Skeletal muscle cell (primary cell): ENCODE measurements around the gene ZNF503.
A peak's percentile ranks its signal among the peaks of the same experiment; 100 is the strongest.

Experiments
- DNase-seq: peaks from one replicate; pipeline ENCODE4 v3.0.0-alpha.2; 2010; ENCODE audit warnings: low read depth
- H3K4me3 ChIP-seq: 2 replicates; pipeline ENCODE4 v1.5.1; 2011; ENCODE audit warnings: low read depth, mild to moderate bottlenecking, control low read depth, low read length, moderate library complexity

Gene ZNF503, protein sequence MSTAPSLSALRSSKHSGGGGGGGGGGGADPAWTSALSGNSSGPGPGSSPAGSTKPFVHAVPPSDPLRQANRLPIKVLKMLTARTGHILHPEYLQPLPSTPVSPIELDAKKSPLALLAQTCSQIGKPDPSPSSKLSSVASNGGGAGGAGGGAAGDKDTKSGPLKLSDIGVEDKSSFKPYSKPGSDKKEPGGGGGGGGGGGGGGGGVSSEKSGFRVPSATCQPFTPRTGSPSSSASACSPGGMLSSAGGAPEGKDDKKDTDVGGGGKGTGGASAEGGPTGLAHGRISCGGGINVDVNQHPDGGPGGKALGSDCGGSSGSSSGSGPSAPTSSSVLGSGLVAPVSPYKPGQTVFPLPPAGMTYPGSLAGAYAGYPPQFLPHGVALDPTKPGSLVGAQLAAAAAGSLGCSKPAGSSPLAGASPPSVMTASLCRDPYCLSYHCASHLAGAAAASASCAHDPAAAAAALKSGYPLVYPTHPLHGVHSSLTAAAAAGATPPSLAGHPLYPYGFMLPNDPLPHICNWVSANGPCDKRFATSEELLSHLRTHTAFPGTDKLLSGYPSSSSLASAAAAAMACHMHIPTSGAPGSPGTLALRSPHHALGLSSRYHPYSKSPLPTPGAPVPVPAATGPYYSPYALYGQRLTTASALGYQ

GRCh38 chr10:75401569-75402485, at the start of gene ZNF503:
Gene ZNF503 (minus strand): TSS chr10:75401764. CDS start chr10:75401419, 345 bp downstream.
- peak within 1 kb of the TSS; percentile 98 for H3K4me3 ChIP-seq
- DNase-seq = peak; percentile 95

DNA sequence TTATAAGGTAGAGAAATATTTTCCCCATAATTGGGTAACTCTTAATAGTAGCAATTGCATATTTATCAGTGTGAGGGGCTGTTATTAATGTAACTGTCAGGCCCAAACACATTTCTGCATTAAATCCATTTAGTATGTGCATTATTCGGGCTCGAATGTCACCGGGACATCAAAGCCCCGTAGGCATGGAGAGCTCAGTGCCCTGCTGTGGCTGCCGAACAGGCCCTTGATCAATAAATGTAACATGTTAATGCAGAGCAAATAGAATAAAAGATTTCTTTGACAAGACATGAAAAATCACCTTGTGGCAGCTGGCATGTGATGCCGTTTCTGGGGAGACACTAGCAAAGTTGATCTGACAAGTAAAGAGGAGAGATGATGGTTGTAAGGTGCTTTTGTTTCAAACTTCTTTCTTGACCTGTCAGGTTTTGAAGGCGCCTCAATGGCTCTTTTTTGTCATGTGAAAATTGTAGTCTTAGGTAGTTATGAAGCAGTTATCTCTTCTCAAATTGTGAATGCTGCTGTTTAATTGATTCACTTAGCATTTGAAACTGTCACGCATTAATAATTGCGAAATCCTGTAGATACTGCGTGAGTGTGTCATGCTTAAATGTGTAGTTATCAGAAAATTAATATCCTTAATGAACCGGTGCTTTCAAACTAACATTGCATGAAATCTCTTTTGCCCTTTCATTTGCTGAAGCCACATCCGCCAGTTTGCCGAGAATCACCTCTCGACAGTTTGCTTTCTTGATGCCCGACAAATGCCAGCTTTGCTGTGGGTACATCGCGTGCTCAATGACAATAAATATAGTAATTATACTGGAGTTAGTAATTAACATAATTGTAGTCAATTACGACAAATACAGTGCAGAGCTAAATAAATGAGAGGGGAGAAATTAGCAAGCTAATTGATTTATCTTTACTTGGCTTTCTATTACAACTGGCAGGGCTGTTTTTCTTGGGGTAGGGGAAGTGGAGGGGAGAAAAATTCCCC, 49.4 kb upstream of the ZNF503 start:
- DNase-seq = no peak

GRCh38 chr10:75450075-75450445, 48.5 kb upstream of the ZNF503 start:
- H3K4me3 ChIP-seq = no peak overlapping the region
- no peak for DNase-seq

More for the DNA sequence above, 49.4 kb upstream of the ZNF503 start:
- no peak overlapping the region for H3K4me3 ChIP-seq

DNA sequence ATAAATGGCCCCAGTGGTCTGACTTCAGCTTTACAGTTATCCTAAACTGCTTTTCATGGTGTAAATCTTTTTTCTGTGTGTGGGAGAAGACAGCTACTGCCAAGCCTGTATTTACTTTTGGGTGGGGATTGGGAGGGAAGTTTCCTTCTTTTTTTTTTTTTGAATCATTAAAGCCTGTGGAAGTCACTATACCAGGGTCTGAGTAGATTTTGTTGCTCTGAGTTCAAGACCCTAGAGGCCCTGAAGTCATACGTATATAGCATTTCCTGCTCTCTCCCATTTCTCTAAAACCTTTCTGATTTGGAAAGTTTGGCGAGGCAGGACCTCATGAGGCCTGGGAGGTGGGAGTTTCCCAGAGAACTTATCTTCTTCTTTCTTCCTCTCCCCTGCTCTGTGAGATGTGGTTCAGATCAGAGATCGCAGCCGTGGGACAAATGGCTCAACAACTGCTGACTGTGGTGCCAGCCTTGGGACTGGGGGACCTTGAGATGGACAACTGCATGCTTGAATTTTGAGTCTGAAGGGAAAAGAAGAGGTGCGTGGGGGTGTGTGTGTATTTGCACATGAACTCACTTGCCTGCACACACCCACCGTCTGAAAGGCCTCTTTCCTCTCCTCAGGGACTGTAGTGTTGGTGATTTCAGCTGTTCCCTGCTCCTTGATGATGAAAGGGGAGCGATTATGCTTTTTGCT, 48.0 kb upstream of the ZNF503 start:
- no peak overlapping the region for H3K4me3 ChIP-seq
- DNase-seq = no peak

GRCh38 chr10:75448166-75448565, 46.6 kb upstream of the ZNF503 start:
- H3K4me3 ChIP-seq = no peak overlapping the region
- no peak for DNase-seq

DNA sequence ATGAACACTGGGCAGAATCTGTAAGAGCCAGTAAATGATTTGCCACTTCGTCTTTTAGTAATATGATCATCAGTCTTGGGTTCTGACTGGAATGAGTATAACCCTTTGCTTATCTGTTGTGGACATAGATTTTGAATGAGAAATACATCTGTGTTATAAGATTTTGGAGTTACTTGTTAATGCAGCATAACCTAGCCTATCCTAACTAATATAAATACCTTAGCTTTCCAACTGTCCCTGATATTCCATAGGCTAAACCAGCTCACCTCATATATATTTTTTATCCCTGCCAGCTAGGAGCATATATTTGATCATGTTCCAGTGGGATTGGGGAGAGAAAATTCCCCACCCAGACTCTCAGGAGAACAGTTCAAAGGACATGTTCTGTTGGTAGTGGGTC, 44.9 kb upstream of the ZNF503 start:
- no peak for DNase-seq
- no peak overlapping the region for H3K4me3 ChIP-seq

- no peak overlapping the region for H3K4me3 ChIP-seq
- no peak for DNase-seq
Measured at GRCh38 chr10:75444781-75445386, 43.3 kb upstream of the ZNF503 start.

- no peak for DNase-seq
- H3K4me3 ChIP-seq = no peak overlapping the region
Measured at GRCh38 chr10:75443362-75443761, 41.8 kb upstream of the ZNF503 start.

DNA sequence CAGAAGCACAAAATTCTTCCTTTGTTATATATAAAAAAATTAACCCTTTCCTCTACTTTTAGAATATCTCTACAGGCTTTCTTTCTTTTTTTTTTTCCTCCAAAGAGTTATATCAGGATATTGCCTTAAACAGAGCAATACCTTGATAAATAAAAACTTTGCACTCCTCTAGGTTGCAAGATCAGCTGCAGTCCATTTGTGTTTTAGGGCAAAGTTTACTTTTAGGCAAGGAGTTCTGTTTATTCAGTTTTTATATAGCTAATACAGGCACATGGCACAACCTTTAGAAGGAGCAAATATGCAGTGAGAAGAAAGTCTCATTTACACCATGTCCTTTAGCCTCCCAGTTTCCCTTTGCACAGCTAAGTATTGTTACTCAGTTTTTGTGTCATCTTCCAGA, 40.1 kb upstream of the ZNF503 start:
- no peak overlapping the region for H3K4me3 ChIP-seq
- DNase-seq = no peak

DNA sequence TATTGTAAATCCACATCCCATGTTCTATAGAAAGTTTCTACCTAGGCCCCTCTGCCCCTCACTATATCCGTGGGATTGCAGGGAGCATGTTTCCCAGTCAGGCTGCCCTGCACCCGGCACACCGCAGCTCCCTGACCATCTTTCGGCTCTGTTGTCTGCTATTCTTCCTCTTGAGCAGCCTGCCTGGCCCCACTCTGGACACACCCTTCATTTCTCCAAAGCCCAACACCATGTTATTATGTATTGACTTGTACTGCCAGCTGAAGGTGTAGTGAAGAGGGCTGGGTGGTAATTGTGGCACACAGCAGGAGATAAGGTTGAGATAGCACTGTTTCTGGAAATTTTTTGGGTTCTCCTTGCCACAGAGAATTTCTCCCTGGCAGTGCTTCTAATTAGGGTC, 39.6 kb upstream of the ZNF503 start:
- no peak overlapping the region for H3K4me3 ChIP-seq

GRCh38 chr10:75440271-75440793, 38.8 kb upstream of the ZNF503 start:
- DNase-seq = no peak
- H3K4me3 ChIP-seq = no peak overlapping the region

More for the DNA sequence above, 39.6 kb upstream of the ZNF503 start:
- no peak for DNase-seq

DNA sequence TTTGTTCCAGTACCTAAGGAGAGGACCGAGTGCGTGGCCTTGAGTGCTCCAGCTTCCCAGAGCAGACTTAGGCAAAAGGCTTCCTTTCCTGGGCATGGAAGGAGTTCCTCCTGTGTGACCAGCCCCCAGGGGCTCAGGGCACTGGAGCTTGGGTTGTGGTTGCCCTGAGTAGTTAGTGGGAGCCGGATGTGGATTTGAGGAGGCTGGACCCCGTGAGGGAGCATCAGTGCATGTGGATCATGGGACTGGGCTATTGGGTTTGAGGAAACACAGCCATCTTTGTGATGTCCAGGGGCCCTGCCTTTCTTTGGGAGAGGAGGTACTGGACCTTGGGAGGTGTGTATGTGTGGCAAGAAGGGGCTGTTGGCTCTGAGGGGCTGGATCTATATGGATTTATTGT, 38.2 kb upstream of the ZNF503 start:
- no peak for DNase-seq
- H3K4me3 ChIP-seq = no peak overlapping the region

DNA sequence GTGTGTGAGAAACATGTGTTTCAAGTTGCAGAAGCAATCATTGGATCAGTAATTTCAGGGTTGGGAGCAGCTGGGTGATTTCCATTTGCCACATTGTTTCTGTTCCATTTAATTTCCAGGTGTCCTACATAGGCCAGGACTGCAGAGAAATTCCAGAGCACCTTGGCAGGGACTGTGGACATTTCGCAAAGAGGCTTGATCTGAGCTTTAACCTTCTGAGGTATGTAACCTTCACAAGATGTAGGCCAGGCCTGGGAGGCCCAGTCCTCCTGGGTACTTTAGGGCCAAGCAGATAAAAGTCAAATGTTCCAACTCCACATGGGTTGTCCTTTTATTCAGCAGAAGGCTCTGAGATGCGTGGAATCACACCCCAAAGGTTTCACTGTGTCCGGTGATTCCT, 36.7 kb upstream of the ZNF503 start:
- no peak overlapping the region for H3K4me3 ChIP-seq
- DNase-seq = no peak

DNA sequence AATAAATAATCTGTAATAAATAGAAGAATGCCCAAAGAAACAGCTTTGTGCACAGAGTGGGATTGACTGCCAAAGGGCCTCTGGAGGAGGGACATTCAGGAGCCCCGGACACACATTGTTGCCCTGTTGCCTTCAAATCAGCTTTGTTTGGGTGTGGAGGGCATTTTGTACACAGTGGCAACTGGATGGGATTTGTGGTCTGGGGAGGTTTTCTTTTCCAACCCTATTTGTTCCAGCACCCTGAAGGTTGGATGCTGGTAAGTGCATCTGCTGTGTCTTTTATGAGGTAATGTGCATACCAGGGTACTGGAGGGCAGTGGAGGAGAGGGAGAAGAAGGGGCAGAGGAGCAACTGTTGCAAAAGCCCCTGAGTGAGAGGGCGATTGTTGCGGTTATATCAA, 36.1 kb upstream of the ZNF503 start:
- DNase-seq = no peak
- H3K4me3 ChIP-seq = no peak overlapping the region

- no peak for DNase-seq
- no peak overlapping the region for H3K4me3 ChIP-seq
Measured at GRCh38 chr10:75436896-75437295, 35.3 kb upstream of the ZNF503 start.

DNA sequence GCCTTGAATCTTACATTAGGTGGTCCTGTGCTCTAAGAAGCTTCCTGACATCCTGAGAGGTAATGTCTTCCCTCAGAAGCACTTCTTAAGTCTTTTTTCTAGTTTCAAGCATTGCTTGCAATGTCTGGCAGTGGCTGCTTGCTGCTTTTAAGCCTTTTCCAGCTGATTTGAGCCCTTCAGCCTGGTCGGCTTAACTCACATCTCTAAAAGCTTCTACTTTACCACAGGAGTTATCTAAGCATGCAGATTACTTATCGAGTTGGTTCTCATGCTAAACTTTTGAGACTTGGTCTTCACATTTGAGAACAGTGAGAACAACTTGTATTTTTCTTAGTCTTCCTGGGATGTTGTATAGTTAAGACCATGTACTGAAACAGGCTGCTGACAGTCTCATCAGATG, 33.7 kb upstream of the ZNF503 start:
- DNase-seq = no peak
- H3K4me3 ChIP-seq = no peak overlapping the region

DNA sequence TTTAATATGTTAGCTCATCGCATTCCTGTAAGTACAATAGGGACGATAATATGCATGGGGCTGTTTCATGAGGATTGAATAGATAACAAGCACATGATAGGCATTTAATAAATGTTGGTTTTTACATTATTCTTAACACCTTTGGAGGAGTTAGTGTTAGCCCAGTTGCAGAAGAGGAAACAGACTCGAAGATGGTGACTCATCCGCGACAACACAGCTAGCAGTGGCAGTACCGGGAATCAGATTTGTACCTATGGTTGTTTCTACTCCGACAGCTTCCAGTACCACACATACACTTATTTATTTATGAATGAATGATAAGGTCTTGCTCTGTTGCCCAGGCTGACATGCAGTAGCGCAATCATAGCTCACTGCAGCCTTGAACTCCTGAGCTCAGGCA, 32.7 kb upstream of the ZNF503 start:
- no peak overlapping the region for H3K4me3 ChIP-seq
- DNase-seq = no peak

DNA sequence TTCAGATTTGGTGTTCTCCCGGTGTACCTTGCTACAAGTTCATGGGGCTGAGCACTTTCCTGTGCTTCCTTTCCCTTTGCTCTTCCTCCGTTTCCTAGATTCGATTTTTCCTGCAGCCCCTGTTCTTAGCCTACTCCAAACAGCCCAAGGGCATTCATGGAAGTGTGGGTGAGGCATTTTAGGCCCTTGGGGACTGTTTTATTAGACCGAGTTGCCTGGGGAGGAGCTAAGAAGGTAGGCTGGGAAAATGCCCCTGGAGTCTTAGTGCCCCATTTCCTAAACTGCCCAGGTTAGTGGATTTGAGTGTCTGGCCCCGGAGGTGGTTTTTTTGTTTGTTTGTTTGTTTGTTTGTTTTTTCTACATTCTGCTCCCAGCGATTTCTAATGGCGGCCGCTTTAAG, 31.7 kb upstream of the ZNF503 start:
- no peak overlapping the region for H3K4me3 ChIP-seq
- DNase-seq = no peak
